H9 (cell line): ENCODE data around the gene LSM7. TPM values are rescaled to one million over a fixed set of nuclear protein-coding genes. Genes with fewer than 3 reads are reported as not detected.

Experiments used
- DNase-seq: peaks from one replicate; pipeline ENCODE4 v3.0.0-alpha.2; 2017
- H2AFZ ChIP-seq: one replicate; pipeline ENCODE4 v1.6.1; 2013; ENCODE audit warnings: mild to moderate bottlenecking, low read length, control low read depth, moderate library complexity
- H2AK5ac ChIP-seq: 2 replicates; pipeline ENCODE4 v1.6.1; 2013; ENCODE audit warnings: low read length, control low read depth, mixed read lengths; ENCODE audit not compliant: insufficient read length
- H2BK120ac ChIP-seq: one replicate; pipeline ENCODE4 v1.6.1; 2013; ENCODE audit warnings: low read depth, mild to moderate bottlenecking, low read length, control low read depth, inconsistent platforms; ENCODE audit not compliant: poor library complexity, severe bottlenecking
- H2BK12ac ChIP-seq: 2 replicates; pipeline ENCODE4 v1.6.1; 2013; ENCODE audit warnings: low read length, control low read depth, mixed read lengths, low read depth; ENCODE audit not compliant: insufficient read length
- H2BK15ac ChIP-seq: 2 replicates; pipeline ENCODE4 v1.6.1; 2013; ENCODE audit warnings: low read depth, low read length, control low read depth
- H2BK20ac ChIP-seq: one replicate; pipeline ENCODE4 v1.6.1; 2013; ENCODE audit warnings: low read depth, mild to moderate bottlenecking, low read length, control low read depth, inconsistent platforms; ENCODE audit not compliant: poor library complexity, severe bottlenecking
- H2BK5ac ChIP-seq: 2 replicates; pipeline ENCODE4 v1.6.1; 2013; ENCODE audit warnings: low read length, control low read depth, mixed read lengths; ENCODE audit not compliant: insufficient read length
- H3K14ac ChIP-seq: 2 replicates; pipeline ENCODE4 v1.6.1; 2013; ENCODE audit warnings: low read length, control low read depth; ENCODE audit not compliant: insufficient read depth
- H3K18ac ChIP-seq: 2 replicates; pipeline ENCODE4 v1.6.1; 2013; ENCODE audit warnings: low read depth, mild to moderate bottlenecking, mixed read lengths, low read length, control low read depth; ENCODE audit not compliant: insufficient read length
- H3K23ac ChIP-seq: 2 replicates; pipeline ENCODE4 v1.6.1; 2013; ENCODE audit warnings: low read length, control low read depth, mixed read lengths, low read depth; ENCODE audit not compliant: insufficient read length
- H3K23me2 ChIP-seq: 2 replicates; pipeline ENCODE4 v1.6.1; 2013; ENCODE audit warnings: low read depth, mild to moderate bottlenecking, mixed read lengths, low read length, control low read depth; ENCODE audit not compliant: insufficient read length, poor library complexity, severe bottlenecking
- H3K27ac ChIP-seq: 2 replicates; pipeline ENCODE4 v1.5.1; 2013; ENCODE audit warnings: low read length, control low read depth, mixed read lengths, low read depth; ENCODE audit not compliant: insufficient read length
- H3K27me3 ChIP-seq: 2 replicates; pipeline ENCODE4 v1.6.1; 2013; ENCODE audit warnings: low read length, control low read depth, inconsistent platforms; ENCODE audit not compliant: insufficient read depth
- H3K4ac ChIP-seq: 2 replicates; pipeline ENCODE4 v1.6.1; 2013; ENCODE audit warnings: low read depth, mild to moderate bottlenecking, control low read depth, inconsistent platforms, low read length, moderate library complexity
- H3K4me1 ChIP-seq: 2 replicates; pipeline ENCODE4 v1.6.1; 2013; ENCODE audit warnings: low read length, control low read depth, inconsistent platforms; ENCODE audit not compliant: insufficient read depth
- H3K4me2 ChIP-seq: 2 replicates; pipeline ENCODE4 v1.6.1; 2013; ENCODE audit warnings: low read length, control low read depth, mixed read lengths; ENCODE audit not compliant: insufficient read length, insufficient read depth
- H3K56ac ChIP-seq: 2 replicates; pipeline ENCODE4 v1.6.1; 2013; ENCODE audit warnings: low read depth, mild to moderate bottlenecking, mixed read lengths, low read length, control low read depth; ENCODE audit not compliant: insufficient read length
- H3K79me1 ChIP-seq: 2 replicates; pipeline ENCODE4 v1.6.1; 2013; ENCODE audit warnings: low read depth, mild to moderate bottlenecking, moderate library complexity, low read length, control low read depth, inconsistent platforms; ENCODE audit not compliant: insufficient read depth, poor library complexity, severe bottlenecking
- H3K79me2 ChIP-seq: 2 replicates; pipeline ENCODE4 v1.6.1; 2013; ENCODE audit warnings: low read length, control low read depth, inconsistent platforms; ENCODE audit not compliant: insufficient read depth
- H3K9ac ChIP-seq: 2 replicates; pipeline ENCODE4 v1.6.1; 2013; ENCODE audit warnings: low read length, control low read depth, mixed read lengths; ENCODE audit not compliant: insufficient read length; ENCODE audit errors: extremely low read depth
- H3K9me3 ChIP-seq: one replicate; pipeline ENCODE4 v1.6.1; 2013; ENCODE audit warnings: low read depth, low read length, inconsistent platforms; ENCODE audit not compliant: control insufficient read depth
- H3T11ph ChIP-seq: one replicate; pipeline ENCODE4 v1.6.1; 2013; ENCODE audit warnings: mild to moderate bottlenecking, low read length, control low read depth, inconsistent platforms
- H4K20me1 ChIP-seq: one replicate; pipeline ENCODE4 v1.6.1; 2013; ENCODE audit not compliant: control insufficient read depth, insufficient read length, insufficient read depth
- H4K5ac ChIP-seq: 2 replicates; pipeline ENCODE4 v1.6.1; 2013; ENCODE audit warnings: low read depth, mild to moderate bottlenecking, mixed read lengths, low read length, control low read depth; ENCODE audit not compliant: insufficient read length
- H4K8ac ChIP-seq: replicated peaks from 2 replicates; pipeline ENCODE4 v1.6.1; 2013; ENCODE audit warnings: low read length, control low read depth, mixed read lengths, low read depth; ENCODE audit not compliant: insufficient read length
- H4K91ac ChIP-seq: 2 replicates; pipeline ENCODE4 v1.6.1; 2013; ENCODE audit warnings: low read depth, mild to moderate bottlenecking, moderate library complexity, mixed read lengths, low read length, control low read depth; ENCODE audit not compliant: insufficient read length
- H3K27ac Mint-ChIP-seq, 3 experiments: 2 replicates in 2 of 3; 3 replicates in 1 of 3; pipeline ENCODE4 v1.8.0; 2020 to 2021; ENCODE audit warnings: mixed read lengths in 3 of 3, mild to moderate bottlenecking in 1 of 3, moderate library complexity in 1 of 3
- H3K27me3 Mint-ChIP-seq: 2 replicates; pipeline ENCODE4 v1.8.0; 2021; ENCODE audit warnings: low read depth, mild to moderate bottlenecking, moderate library complexity, mixed read lengths
- H3K36me3 Mint-ChIP-seq, 3 experiments: 2 replicates in 2 of 3; 3 replicates in 1 of 3; pipeline ENCODE4 v1.8.0; 2020 to 2021; ENCODE audit warnings: low read depth in 3 of 3, mixed read lengths in 3 of 3; ENCODE audit not compliant: insufficient read depth in 1 of 3
- H3K4me1 Mint-ChIP-seq, 2 experiments: 2 replicates each; pipeline ENCODE4 v1.8.0; 2020; ENCODE audit warnings: mixed read lengths in 2 of 2
- H3K4me3 Mint-ChIP-seq, 2 experiments: 2 replicates in 1 of 2; 3 replicates in 1 of 2; pipeline ENCODE4 v1.8.0; 2020 to 2021; ENCODE audit warnings: mild to moderate bottlenecking in 2 of 2, mixed read lengths in 2 of 2, moderate library complexity in 1 of 2
- H3K9me3 Mint-ChIP-seq, 2 experiments: 2 replicates in 1 of 2; 3 replicates in 1 of 2; pipeline ENCODE4 v1.8.0; 2020; ENCODE audit warnings: mild to moderate bottlenecking in 2 of 2, mixed read lengths in 2 of 2, moderate library complexity in 1 of 2
- CTCF ChIP-seq: fragments of 200-600 bp; sonication (generic); conservative IDR thresholded peaks from 3 replicates; pipeline ENCODE4 v1.8.0; 2021; ENCODE audit warnings: antibody characterized with exemption, mild to moderate bottlenecking
- WGBS: extraction: QIAGEN DNeasy Blood & Tissue Kit; methylation state at CpG from one replicate; pipeline ENCODE4 v1.1.7; 2013; ENCODE audit warnings: missing lambda C conversion rate, low lambda C conversion rate, mixed read lengths; ENCODE audit not compliant: insufficient read length; ENCODE audit errors: extremely low coverage; 5-methylcytosine and 5-hydroxymethylcytosine counted together
- total RNA-seq: library from RNA; stranded (reverse); gene quantifications from 2 replicates; pipeline ENCODE4 v1.2.1, GENCODE V29; 2021

Gene LSM7
- total RNA-seq, 1 experiment from 2014 or later: 187 TPM

- no peak overlapping the region for H2BK5ac ChIP-seq
- no CpG with 5 or more reads among the region's 11 CpGs for WGBS
- H3K56ac ChIP-seq: no peak overlapping the region
- H4K91ac ChIP-seq: no peak overlapping the region
- H2BK20ac ChIP-seq: no peak overlapping the region
- peak overlapping the region; percentile 28 to 71 for H3K4me3 Mint-ChIP-seq
- H3K27ac Mint-ChIP-seq: no peak overlapping the region
- H3K79me1 ChIP-seq: no peaks in the 10 kb centered on the region
- H2BK15ac ChIP-seq: no peak overlapping the region
- H3K14ac ChIP-seq: no peak overlapping the region
- H3K9ac ChIP-seq: no peak overlapping the region
- no peaks in the 10 kb centered on the region for H3K4me1 ChIP-seq
- no peak overlapping the region for H3T11ph ChIP-seq
- no peak overlapping the region for H3K27ac ChIP-seq
- H4K8ac ChIP-seq: no peak overlapping the region
- peaks cover 52% of the 10 kb centered on the region for H3K27me3 Mint-ChIP-seq
- H3K27me3 ChIP-seq: peaks cover 5% of the 10 kb centered on the region; the same call in 1 of the 2 replicates
- peaks cover 7% of the 10 kb centered on the region for H3K23me2 ChIP-seq
- H2AFZ ChIP-seq: no peak overlapping the region
- H3K4me1 Mint-ChIP-seq: peaks cover 0 to 3% of the 10 kb centered on the region in 2 experiments; a peak in 1 of 4 replicates
- no peak overlapping the region for H3K4ac ChIP-seq
- no peaks in the 10 kb centered on the region for H3K9me3 Mint-ChIP-seq
- H3K9me3 ChIP-seq: no peaks in the 10 kb centered on the region
- no peak overlapping the region for H3K18ac ChIP-seq
- H3K36me3 Mint-ChIP-seq: no peaks in the 10 kb centered on the region
- H4K5ac ChIP-seq: no peak overlapping the region
- no peaks in the 10 kb centered on the region for H3K79me2 ChIP-seq
- no peak overlapping the region for H2AK5ac ChIP-seq
- no peak for TF ChIP-seq CTCF
- DNase-seq: no peak
- H4K20me1 ChIP-seq: no peaks in the 10 kb centered on the region
- H3K23ac ChIP-seq: no peak overlapping the region
- H2BK12ac ChIP-seq: no peak overlapping the region
- H3K4me2 ChIP-seq: peak overlapping the region; percentile 35
- no peak overlapping the region for H2BK120ac ChIP-seq
Measured at GRCh38 chr19:2282862-2283237, 45.5 kb downstream of the LSM7 start.
